NCI-H2227 (cell line): Measurements from ENCODE around the gene COPZ2.
"Not testable (repeated sequence)": the region's sequence is repeated elsewhere in the genome, so short reads cannot be mapped to it uniquely, and the experiment has no call there.

Experiments used
- DNase-seq: peaks from one replicate; lab custom pipeline; 2025; ENCODE audit not compliant: unreplicated experiment; lab: John Stamatoyannopoulos, UW

Gene COPZ2

DNA sequence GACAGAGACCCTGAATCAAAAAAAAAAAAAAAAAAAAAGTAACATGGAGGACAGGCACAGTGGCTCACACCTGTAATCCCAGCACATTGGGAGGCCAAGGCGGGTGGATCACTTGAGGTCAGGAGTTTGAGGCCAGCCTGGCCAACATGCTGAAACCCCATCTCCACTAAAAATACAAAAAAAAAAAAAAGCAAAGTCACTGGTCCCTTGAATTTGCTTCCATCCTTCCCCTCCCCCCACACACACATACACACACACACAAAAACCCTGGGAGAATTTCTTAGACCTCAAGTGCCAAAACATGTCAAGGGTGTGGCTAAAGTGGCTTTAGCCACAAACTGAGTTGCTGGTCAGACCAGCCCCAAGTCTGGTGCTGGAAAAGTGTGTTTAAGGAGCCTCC, 49.2 kb downstream of the COPZ2 start:
- not testable (repeated sequence) for DNase-seq

DNA sequence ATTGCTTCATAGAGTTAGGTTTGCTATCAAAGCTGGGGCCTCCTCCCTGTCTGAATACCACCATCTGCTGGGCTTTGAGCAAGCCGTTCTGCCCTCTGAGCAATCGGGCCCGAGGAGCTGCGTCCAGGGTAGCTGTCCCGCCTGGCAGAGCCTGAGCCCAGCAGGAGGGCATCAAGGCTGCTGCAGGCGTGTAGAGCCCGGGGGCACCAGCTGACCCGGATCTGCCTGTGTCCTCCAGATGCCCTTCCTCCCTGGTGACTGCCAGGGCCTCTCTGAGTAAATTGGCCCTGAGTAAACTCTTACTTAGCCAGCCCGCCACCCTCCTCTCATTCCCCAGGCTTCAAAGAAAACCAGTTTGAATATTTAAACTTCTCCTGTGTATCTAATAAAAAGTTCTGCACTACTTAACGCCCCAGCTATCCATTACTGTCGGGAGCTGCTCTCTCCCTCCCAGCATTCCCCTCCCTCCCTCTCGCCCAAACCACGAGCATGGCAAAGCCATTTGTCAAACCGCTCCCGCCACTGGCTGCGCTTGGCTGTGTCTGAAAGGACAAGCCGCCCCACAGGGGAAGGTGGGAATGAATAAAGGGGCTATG, 50.3 kb downstream of the COPZ2 start:
- DNase-seq = peak; percentile 72

DNA sequence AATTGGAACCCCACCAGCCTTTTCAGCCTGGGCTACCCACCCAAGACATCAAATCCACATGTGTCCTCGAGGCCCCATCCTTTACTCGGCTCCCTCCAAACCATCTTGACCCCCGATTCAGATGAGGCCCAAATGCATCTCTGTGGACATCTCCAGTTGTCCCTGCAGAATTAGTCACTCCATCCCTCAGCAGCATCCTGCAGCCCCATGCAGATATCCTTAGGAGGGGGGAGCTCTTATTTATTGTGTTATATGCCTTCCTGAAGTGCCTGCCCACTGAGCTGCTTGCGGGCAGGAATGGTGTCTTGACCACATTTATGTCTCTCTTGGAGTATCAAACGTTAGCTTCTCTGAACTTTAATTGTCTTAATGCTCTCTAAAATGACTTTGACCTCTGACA, 51.1 kb downstream of the COPZ2 start:
- DNase-seq = no peak

DNA sequence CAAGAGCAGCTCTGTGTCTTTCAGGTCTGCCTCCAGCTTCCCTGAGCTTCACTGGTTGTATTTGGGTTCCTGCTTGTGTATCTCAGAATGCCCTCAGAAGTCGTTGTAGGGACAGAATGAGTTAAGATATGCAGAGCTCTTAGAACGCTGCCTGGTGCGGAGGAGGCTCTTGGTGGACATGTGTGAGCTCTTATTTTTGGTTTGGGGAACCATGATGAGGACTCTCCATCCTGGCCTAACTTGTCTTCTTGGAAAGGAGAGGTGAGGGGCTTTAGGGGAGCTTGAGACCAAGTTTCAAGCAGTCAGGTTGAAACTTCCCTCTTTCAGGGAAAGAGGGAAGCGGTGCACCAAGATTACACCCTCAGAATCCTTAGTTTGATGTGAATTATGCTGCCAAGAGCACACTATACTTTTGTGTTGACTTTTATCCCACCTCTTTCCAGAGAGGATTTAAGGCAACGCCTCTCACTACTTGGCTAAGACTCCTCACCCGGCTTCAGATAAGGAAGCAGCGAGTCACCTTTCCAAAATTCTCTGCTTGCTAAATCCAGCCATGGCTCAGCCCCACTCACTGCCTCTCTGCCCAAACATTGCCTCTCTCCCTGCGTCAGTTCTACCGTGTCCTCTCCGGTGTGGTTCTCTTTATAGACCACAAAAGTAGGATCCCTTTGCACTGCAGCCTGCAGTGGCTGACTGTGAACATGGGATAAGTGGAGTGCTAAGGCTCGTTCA, 53.9 kb downstream of the COPZ2 start:
- DNase-seq = no peak

DNA sequence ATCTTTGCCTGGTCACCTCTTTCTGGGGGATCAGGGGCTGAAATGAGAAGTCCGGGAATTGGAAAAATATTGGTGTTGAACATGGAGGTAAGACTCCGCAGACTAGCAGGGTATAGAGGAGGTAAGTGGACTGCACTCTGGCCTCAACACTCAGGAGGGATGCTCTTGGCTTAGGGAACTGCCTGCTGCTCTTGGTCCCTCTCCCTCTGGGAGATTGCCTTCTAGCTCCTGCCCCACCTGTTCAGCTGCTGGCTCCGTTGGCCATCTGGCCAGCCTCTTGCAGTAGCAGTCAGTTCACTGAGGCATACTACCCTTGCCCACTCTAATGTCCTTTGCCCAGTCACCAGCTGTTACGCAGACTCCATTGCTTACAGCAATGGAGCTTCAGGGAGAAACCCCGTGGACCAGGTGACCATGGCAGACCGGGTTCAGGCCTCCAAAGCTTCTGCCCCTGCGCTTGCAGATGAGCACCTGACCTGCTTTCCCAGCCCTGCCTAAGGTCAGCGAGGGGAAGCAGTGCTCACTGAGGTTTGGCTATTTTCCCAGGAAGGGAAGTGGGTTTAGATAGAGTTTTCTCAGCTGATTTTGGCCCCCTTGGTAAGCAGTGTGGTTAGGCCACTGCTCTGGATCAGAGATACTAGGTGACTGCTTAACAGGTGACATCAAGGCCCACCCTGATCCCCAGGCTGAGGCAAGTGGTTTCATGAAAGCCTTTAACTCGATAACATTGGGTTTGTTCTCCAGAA, 54.8 kb downstream of the COPZ2 start:
- peak; percentile 77 for DNase-seq

DNA sequence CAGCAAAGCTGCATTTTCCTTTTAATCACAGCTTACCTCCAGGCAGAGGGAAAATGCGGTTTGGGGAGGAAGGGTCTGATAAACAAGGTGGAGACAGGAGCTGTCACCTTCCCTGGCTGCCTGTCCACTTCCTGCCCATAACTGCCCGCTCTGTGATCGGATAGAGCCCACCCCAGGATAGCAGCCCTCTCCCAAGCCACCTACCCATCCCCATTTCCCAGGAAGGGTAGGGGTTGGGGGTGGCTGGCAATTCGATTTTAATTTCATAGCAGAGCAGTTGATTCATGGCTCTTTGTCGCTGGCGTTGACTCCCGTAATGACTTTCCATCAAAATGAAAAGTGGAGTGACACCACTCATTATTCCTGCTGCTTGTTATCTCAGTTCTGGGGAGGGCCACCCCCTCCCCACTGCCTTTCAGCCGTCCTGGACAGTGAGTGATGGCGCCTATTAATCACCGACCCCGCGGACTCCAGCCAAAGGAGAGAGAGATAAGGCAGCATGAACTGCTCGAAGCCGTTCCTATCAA, 55.4 kb downstream of the COPZ2 start:
- DNase-seq = peak; percentile 88

DNA sequence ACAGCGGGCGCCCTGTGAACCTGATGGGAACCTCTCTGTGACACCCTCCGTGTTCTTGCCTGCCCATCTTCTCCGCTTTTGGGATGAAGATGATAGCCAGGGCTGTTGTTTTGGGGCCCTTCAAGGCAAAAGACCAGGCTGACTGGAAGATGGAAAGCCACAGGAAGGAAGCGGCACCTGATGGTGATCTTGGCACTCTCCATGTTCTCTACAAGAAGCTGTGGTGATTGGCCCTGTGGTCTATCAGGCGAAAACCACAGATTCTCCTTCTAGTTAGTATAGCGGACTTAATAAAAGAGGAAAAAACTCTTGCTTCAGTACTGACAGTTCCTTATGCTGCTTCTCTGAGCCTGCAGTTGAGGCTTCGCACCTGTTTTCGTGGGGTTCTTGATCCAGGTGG, 56.1 kb downstream of the COPZ2 start:
- DNase-seq = no peak

DNA sequence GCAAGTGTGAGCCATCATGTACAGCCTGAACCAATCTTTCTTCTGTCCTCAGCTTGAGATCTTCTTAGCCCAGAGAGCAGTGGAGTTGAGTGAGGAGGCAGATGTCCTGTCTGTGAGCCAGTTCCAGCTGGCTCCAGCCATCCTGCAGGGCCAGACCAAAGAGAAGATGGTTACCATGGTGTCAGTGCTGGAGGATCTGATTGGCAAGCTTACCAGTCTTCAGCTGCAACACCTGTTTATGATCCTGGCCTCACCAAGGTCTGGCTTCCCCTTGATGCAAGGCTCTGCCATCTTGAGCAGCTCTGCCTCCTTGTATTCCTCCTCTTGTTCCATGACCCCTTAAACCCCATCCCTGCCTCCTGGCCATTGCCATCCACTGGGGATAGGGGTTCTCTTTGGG, 57.1 kb downstream of the COPZ2 start:
- peak; percentile 19 for DNase-seq

DNA sequence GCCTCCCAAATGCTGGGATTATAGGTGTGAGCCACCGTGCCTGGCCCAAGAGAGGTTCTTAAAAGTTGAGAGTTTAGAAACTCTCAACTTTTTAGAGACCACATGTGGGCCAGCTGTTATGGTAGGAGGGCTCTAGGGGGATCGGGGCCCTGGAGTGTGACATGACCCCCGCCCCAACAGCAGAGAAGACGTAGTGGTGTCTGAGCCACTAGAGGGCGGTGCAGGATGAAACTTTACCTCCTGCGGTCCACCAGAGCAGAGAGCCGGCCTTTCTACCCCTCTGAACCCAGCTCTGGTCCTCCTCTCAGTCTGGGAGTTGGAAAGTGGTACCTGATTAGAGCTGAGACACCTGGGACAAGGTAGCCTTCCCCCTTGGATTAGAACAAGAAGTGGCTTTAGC, 59.3 kb downstream of the COPZ2 start:
- DNase-seq = peak; percentile 83
